Measurements from ENCODE around the gene KCNC3. TPM values are rescaled to one million over a fixed set of nuclear protein-coding genes. Genes with fewer than 3 reads are reported as not detected.

Gene KCNC3
- total and polyA plus RNA-seq, 2 experiments from 2014 or later, result 1.3 to 3.4 TPM

DNA sequence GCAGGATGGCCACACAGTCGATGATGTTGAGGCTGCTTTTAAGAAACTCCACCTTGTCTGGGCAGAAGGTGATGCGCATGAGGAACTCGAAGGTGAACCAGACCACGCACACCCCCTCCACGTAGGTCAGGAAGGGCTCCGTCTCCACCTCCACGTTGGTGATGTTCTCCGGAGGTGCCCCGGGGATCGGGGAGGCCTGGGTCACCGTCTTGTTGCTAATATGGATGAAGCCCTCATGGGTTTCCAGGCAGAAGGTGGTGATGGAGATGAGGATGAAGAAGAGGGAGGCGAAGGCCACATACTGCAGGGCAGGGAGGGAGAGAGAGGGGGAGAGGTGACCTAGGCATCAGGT lies 5.4 kb downstream of the KCNC3 start:
- H2AFZ ChIP-seq, result no peak overlapping the region
- Mint-ChIP-seq H3K4me1 (no peaks in the 10 kb centered on the region), H3K9me3 (peaks cover 80% of the 10 kb centered on the region), H3K27me3 (ENCODE audit: insufficient read depth, low read depth, poor library complexity) (peaks cover 21% of the 10 kb centered on the region), H3K27ac (no peak overlapping the region), H3K36me3 (ENCODE audit: low read depth) (peaks cover 56% of the 10 kb centered on the region), H3K4me3 (no peak overlapping the region)
- no peak overlapping the region for H3K27ac ChIP-seq (ENCODE audit: low read depth)
- H3F3A ChIP-seq (replicated peaks; ENCODE audit: low read depth), result 0 out of 2 replicates have a peak, but pooled peaks cover 4% of the 10 kb centered on the region
- H4K20me1 ChIP-seq (replicated peaks; ENCODE audit: insufficient read depth), result peaks cover 17% of the 10 kb centered on the region; the same call in 1 of the 2 replicates
- peaks cover 21% of the 10 kb centered on the region for H3K4me1 ChIP-seq (ENCODE audit: insufficient read depth)
- ATAC-seq, result no peak
- TF ChIP-seq JUNB (IDR thresholded peaks at IDR 0.05; ENCODE audit: unreplicated experiment) (no peak), POLR2AphosphoS5 (IDR thresholded peaks at IDR 0.05; ENCODE audit: low read depth) (no peak), ZNF331 (CRISPR knock-in tag; IDR thresholded peaks at IDR 0.05; ENCODE audit: low read depth) (no peak), EZH2phosphoT487 (IDR thresholded peaks at IDR 0.05; ENCODE audit: unreplicated experiment) (no peak)
- TF ChIP-seq, protein P1, sequence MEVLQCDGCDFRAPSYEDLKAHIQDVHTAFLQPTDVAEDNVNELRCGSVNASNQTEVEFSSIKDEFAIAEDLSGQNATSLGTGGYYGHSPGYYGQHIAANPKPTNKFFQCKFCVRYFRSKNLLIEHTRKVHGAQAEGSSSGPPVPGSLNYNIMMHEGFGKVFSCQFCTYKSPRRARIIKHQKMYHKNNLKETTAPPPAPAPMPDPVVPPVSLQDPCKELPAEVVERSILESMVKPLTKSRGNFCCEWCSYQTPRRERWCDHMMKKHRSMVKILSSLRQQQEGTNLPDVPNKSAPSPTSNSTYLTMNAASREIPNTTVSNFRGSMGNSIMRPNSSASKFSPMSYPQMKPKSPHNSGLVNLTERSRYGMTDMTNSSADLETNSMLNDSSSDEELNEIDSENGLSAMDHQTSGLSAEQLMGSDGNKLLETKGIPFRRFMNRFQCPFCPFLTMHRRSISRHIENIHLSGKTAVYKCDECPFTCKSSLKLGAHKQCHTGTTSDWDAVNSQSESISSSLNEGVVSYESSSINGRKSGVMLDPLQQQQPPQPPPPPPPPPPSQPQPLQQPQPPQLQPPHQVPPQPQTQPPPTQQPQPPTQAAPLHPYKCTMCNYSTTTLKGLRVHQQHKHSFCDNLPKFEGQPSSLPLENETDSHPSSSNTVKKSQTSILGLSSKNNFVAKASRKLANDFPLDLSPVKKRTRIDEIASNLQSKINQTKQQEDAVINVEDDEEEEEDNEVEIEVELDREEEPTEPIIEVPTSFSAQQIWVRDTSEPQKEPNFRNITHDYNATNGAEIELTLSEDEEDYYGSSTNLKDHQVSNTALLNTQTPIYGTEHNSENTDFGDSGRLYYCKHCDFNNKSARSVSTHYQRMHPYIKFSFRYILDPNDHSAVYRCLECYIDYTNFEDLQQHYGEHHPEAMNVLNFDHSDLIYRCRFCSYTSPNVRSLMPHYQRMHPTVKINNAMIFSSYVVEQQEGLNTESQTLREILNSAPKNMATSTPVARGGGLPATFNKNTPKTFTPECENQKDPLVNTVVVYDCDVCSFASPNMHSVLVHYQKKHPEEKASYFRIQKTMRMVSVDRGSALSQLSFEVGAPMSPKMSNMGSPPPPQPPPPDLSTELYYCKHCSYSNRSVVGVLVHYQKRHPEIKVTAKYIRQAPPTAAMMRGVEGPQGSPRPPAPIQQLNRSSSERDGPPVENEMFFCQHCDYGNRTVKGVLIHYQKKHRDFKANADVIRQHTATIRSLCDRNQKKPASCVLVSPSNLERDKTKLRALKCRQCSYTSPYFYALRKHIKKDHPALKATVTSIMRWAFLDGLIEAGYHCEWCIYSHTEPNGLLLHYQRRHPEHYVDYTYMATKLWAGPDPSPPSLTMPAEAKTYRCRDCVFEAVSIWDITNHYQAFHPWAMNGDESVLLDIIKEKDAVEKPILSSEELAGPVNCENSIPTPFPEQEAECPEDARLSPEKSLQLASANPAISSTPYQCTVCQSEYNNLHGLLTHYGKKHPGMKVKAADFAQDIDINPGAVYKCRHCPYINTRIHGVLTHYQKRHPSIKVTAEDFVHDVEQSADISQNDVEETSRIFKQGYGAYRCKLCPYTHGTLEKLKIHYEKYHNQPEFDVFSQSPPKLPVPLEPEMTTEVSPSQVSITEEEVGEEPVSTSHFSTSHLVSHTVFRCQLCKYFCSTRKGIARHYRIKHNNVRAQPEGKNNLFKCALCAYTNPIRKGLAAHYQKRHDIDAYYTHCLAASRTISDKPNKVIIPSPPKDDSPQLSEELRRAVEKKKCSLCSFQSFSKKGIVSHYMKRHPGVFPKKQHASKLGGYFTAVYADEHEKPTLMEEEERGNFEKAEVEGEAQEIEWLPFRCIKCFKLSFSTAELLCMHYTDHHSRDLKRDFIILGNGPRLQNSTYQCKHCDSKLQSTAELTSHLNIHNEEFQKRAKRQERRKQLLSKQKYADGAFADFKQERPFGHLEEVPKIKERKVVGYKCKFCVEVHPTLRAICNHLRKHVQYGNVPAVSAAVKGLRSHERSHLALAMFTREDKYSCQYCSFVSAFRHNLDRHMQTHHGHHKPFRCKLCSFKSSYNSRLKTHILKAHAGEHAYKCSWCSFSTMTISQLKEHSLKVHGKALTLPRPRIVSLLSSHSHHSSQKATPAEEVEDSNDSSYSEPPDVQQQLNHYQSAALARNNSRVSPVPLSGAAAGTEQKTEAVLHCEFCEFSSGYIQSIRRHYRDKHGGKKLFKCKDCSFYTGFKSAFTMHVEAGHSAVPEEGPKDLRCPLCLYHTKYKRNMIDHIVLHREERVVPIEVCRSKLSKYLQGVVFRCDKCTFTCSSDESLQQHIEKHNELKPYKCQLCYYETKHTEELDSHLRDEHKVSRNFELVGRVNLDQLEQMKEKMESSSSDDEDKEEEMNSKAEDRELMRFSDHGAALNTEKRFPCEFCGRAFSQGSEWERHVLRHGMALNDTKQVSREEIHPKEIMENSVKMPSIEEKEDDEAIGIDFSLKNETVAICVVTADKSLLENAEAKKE (CRISPR knock-in tag; IDR thresholded peaks at IDR 0.05), result no peak
- TF ChIP-seq, protein P2, sequence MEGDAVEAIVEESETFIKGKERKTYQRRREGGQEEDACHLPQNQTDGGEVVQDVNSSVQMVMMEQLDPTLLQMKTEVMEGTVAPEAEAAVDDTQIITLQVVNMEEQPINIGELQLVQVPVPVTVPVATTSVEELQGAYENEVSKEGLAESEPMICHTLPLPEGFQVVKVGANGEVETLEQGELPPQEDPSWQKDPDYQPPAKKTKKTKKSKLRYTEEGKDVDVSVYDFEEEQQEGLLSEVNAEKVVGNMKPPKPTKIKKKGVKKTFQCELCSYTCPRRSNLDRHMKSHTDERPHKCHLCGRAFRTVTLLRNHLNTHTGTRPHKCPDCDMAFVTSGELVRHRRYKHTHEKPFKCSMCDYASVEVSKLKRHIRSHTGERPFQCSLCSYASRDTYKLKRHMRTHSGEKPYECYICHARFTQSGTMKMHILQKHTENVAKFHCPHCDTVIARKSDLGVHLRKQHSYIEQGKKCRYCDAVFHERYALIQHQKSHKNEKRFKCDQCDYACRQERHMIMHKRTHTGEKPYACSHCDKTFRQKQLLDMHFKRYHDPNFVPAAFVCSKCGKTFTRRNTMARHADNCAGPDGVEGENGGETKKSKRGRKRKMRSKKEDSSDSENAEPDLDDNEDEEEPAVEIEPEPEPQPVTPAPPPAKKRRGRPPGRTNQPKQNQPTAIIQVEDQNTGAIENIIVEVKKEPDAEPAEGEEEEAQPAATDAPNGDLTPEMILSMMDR (conservative IDR thresholded peaks at IDR 0.05; ENCODE audit: low read depth in 2 of 2), result no peak
- H3K27me3 ChIP-seq (ENCODE audit: insufficient read depth), result peaks cover 20% of the 10 kb centered on the region
- no peak overlapping the region for H3K4me3 ChIP-seq
- no peak overlapping the region for H3K4me2 ChIP-seq
- DNase-seq (ENCODE audit: low spot score), result no peak
- H3K79me2 ChIP-seq (replicated peaks; ENCODE audit: insufficient read depth), result peaks cover 12% of the 10 kb centered on the region
- H3K9me2 ChIP-seq (ENCODE audit: insufficient read depth), result no peaks in the 10 kb centered on the region
- no peaks in the 10 kb centered on the region; the same call in 1 of the 2 replicates for H3K36me3 ChIP-seq (ENCODE audit: insufficient read depth)
